Mucosa of stomach (tissue), 1 donor: Measurements from ENCODE around the gene WDR87.

Experiments used
- H3K27me3 ChIP-seq: one replicate; pipeline ENCODE4 v1.7.0; 2013; ENCODE audit warnings: mild to moderate bottlenecking, low read length; ENCODE audit not compliant: control insufficient read depth, insufficient read depth
- H3K36me3 ChIP-seq: one replicate; pipeline ENCODE4 v1.7.0; 2013; ENCODE audit warnings: low read length; ENCODE audit not compliant: control insufficient read depth, insufficient read depth
- H3K4me1 ChIP-seq: one replicate; pipeline ENCODE4 v1.7.0; 2013; ENCODE audit warnings: mild to moderate bottlenecking, low read length; ENCODE audit not compliant: control insufficient read depth, insufficient read depth
- H3K4me3 ChIP-seq: one replicate; pipeline ENCODE4 v1.7.0; 2013; ENCODE audit warnings: low read length
- H3K9ac ChIP-seq: one replicate; pipeline ENCODE4 v1.7.0; 2013; ENCODE audit warnings: mild to moderate bottlenecking, low read length, moderate library complexity
- H3K9me3 ChIP-seq: one replicate; pipeline ENCODE4 v1.7.0; 2013; ENCODE audit warnings: mild to moderate bottlenecking, low read length, moderate library complexity; ENCODE audit not compliant: control insufficient read depth
- donor health status: Pancreatic carcinoma.

WDR87 gene

GRCh38 chr19:37899966-37900365 is 6.4 kb downstream of the WDR87 start:
- H3K4me3 ChIP-seq: no peak overlapping the region
- no peaks in the 10 kb centered on the region for H3K36me3 ChIP-seq
- H3K9ac ChIP-seq: no peak overlapping the region
- H3K4me1 ChIP-seq: no peaks in the 10 kb centered on the region
- no peaks in the 10 kb centered on the region for H3K27me3 ChIP-seq
- no peaks in the 10 kb centered on the region for H3K9me3 ChIP-seq

- Histone ChIP-seq H3K36me3 (no peaks in the 10 kb centered on the region), H3K4me1 (no peaks in the 10 kb centered on the region), H3K4me3 (no peak overlapping the region), H3K9ac (no peak overlapping the region), H3K9me3 (no peaks in the 10 kb centered on the region), H3K27me3 (no peaks in the 10 kb centered on the region)
These were observed 6.9 kb downstream of the WDR87 start for GRCh38 chr19:37899453-37899852.

GRCh38 chr19:37896180-37896579 is 10.2 kb downstream of the WDR87 start:
- Histone ChIP-seq H3K9me3 (no peaks in the 10 kb centered on the region), H3K36me3 (no peaks in the 10 kb centered on the region), H3K4me1 (no peaks in the 10 kb centered on the region), H3K27me3 (peaks cover 6% of the 10 kb centered on the region), H3K4me3 (no peak overlapping the region), H3K9ac (no peak overlapping the region)

- Histone ChIP-seq H3K4me3 (no peak overlapping the region), H3K4me1 (no peaks in the 10 kb centered on the region), H3K27me3 (peaks cover 6% of the 10 kb centered on the region), H3K36me3 (no peaks in the 10 kb centered on the region), H3K9me3 (no peaks in the 10 kb centered on the region), H3K9ac (no peak overlapping the region)
These were observed 12.4 kb downstream of the WDR87 start for GRCh38 chr19:37893845-37894575.

- no peaks in the 10 kb centered on the region for H3K9me3 ChIP-seq
- H3K36me3 ChIP-seq: no peaks in the 10 kb centered on the region
- no peaks in the 10 kb centered on the region for H3K4me1 ChIP-seq
- no peak overlapping the region for H3K9ac ChIP-seq
- no peaks in the 10 kb centered on the region for H3K27me3 ChIP-seq
- H3K4me3 ChIP-seq: no peak overlapping the region
These were observed 19.8 kb downstream of the WDR87 start for GRCh38 chr19:37886571-37886970.

- Histone ChIP-seq H3K36me3 (no peaks in the 10 kb centered on the region), H3K4me1 (no peaks in the 10 kb centered on the region), H3K27me3 (no peaks in the 10 kb centered on the region), H3K9me3 (no peaks in the 10 kb centered on the region), H3K4me3 (no peak overlapping the region), H3K9ac (no peak overlapping the region)
These were observed 21.0 kb downstream of the WDR87 start for GRCh38 chr19:37885392-37885791.

- no peaks in the 10 kb centered on the region for H3K27me3 ChIP-seq
- H3K4me3 ChIP-seq: no peak overlapping the region
- H3K9me3 ChIP-seq: no peaks in the 10 kb centered on the region
- no peak overlapping the region for H3K9ac ChIP-seq
- H3K36me3 ChIP-seq: no peaks in the 10 kb centered on the region
- no peaks in the 10 kb centered on the region for H3K4me1 ChIP-seq
These were observed 29.2 kb downstream of the WDR87 start for GRCh38 chr19:37877147-37877546.

GRCh38 chr19:37876032-37876431 is 30.4 kb downstream of the WDR87 start:
- Histone ChIP-seq H3K9ac (no peak overlapping the region), H3K4me1 (no peaks in the 10 kb centered on the region), H3K36me3 (no peaks in the 10 kb centered on the region), H3K4me3 (no peak overlapping the region), H3K9me3 (no peaks in the 10 kb centered on the region), H3K27me3 (no peaks in the 10 kb centered on the region)

GRCh38 chr19:37874784-37875183 is 31.6 kb downstream of the WDR87 start:
- no peak overlapping the region for H3K9ac ChIP-seq
- no peaks in the 10 kb centered on the region for H3K36me3 ChIP-seq
- H3K9me3 ChIP-seq: no peaks in the 10 kb centered on the region
- H3K4me3 ChIP-seq: no peak overlapping the region
- no peaks in the 10 kb centered on the region for H3K27me3 ChIP-seq
- no peaks in the 10 kb centered on the region for H3K4me1 ChIP-seq

GRCh38 chr19:37872383-37872782 is 34.0 kb downstream of the WDR87 start:
- Histone ChIP-seq H3K4me3 (no peak overlapping the region), H3K36me3 (no peaks in the 10 kb centered on the region), H3K27me3 (no peaks in the 10 kb centered on the region), H3K9me3 (no peaks in the 10 kb centered on the region), H3K4me1 (no peaks in the 10 kb centered on the region), H3K9ac (no peak overlapping the region)

- Histone ChIP-seq H3K27me3 (no peaks in the 10 kb centered on the region), H3K9me3 (no peaks in the 10 kb centered on the region), H3K36me3 (no peaks in the 10 kb centered on the region), H3K9ac (no peak overlapping the region), H3K4me1 (no peaks in the 10 kb centered on the region), H3K4me3 (no peak overlapping the region)
These were observed 36.5 kb downstream of the WDR87 start for GRCh38 chr19:37869766-37870340.

GRCh38 chr19:37867831-37868230 is 38.6 kb downstream of the WDR87 start:
- Histone ChIP-seq H3K36me3 (no peaks in the 10 kb centered on the region), H3K4me1 (no peaks in the 10 kb centered on the region), H3K9me3 (no peaks in the 10 kb centered on the region), H3K9ac (no peak overlapping the region), H3K27me3 (no peaks in the 10 kb centered on the region), H3K4me3 (no peak overlapping the region)
